Prostate gland (tissue), 2 donors: ENCODE results near the gene SERINC1.

Experiments used
- POLR2A ChIP-seq: fragments of 450-650 bp; IDR thresholded peaks from one replicate; pipeline ENCODE4 v1.6.1; 2016; ENCODE audit warnings: antibody characterized with exemption, mild to moderate bottlenecking
- TF ChIP-seq, protein P1 (sequence below), 4 experiments: fragments of 200-600 bp in 2 of 4; fragments of 450-650 bp in 2 of 4; sonication (generic) in 2 of 4; IDR thresholded peaks; 1 replicate in 3 of 4; 2 replicates in 1 of 4; pipeline ENCODE4 v1.5.1; 2016 to 2019; ENCODE audit warnings: antibody characterized with exemption in 4 of 4, mild to moderate bottlenecking in 2 of 4, moderate library complexity in 2 of 4

- no peak for TF ChIP-seq POLR2A
- TF ChIP-seq, protein P1, sequence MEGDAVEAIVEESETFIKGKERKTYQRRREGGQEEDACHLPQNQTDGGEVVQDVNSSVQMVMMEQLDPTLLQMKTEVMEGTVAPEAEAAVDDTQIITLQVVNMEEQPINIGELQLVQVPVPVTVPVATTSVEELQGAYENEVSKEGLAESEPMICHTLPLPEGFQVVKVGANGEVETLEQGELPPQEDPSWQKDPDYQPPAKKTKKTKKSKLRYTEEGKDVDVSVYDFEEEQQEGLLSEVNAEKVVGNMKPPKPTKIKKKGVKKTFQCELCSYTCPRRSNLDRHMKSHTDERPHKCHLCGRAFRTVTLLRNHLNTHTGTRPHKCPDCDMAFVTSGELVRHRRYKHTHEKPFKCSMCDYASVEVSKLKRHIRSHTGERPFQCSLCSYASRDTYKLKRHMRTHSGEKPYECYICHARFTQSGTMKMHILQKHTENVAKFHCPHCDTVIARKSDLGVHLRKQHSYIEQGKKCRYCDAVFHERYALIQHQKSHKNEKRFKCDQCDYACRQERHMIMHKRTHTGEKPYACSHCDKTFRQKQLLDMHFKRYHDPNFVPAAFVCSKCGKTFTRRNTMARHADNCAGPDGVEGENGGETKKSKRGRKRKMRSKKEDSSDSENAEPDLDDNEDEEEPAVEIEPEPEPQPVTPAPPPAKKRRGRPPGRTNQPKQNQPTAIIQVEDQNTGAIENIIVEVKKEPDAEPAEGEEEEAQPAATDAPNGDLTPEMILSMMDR (IDR thresholded peaks at IDR 0.05), result no peak
These were observed 26.3 kb downstream of the SERINC1 start for GRCh38 chr6:122445274-122445673.
